ACHN (cell line): ENCODE results near the gene NFIX.

ENCODE experiments used
- DNase-seq: peaks from one replicate; pipeline ENCODE4 v3.0.0-alpha.2; 2015
- in situ Hi-C: cut with HindIII; loops from 2 replicates; pipeline ENCODE4 v1.10.0; 2017; ENCODE audit warnings: low sequenced_read_pairs, low pct_ligation_motif_present, low pct_unique_long_range_greater_than_20kb

NFIX gene

GRCh38 chr19:13119627-13120026, 124.4 kb downstream of the NFIX start:
- no peak for DNase-seq
- in situ Hi-C loops: no loop called here

GRCh38 chr19:13120031-13120430, 124.8 kb downstream of the NFIX start:
- in situ Hi-C loops: no loop called here
- DNase-seq: no peak

DNA sequence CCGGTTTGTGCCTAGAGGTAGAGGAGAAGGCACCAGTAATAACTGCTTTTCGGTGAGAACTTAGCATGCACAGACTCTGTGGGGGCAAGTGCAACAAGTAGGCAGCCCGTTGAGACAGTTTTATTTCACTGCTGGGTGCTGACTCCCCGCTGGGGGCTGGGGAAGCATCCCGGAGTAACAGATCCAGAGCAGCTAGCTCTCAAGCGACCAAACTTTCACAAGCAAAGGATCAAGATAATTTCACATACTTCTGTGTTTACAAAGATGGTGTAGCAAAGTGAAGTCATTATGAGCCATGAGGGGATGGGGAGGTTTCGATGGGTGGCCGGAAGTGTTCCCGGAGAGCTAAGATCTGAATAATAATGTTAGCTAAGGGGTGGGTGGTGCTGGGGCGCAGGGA, 125.5 kb downstream of the NFIX start:
- DNase-seq: no peak
- in situ Hi-C loops: no loop called here

DNA sequence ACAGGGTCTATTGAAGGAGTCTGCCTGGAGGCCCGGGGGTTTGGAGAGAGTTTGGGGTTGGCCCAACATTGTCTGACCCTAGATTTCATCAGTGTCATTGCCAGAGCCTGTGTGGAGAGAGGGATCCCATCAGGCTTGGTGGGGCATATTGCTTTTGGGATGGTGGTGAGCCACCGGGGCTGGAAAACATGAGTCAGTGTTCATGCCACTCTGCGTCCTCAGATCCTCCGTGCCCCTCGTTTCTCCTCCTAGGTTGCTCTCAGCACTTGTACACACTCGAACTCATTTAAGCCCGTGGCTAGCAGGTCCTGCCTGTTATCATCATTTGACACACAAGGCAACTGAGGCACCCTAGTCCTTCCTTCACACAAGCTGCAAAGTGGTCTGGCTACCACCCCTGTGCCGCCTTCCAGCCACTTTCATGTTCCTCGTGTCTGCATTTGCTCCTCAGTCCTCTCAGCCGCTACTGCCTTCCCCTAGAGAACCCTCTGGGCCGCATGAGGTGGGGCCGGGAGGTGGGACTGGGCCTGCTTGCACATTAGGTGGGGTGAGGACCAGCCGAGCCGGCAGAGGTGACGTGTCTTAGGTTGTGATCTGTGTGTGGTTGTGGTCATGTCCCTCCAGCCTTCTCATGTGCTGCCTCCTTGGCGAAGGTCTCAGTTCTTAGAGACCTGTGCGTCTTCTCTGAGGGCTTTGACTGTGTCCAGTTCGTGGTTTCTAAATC, 126.4 kb downstream of the NFIX start:
- no peak for DNase-seq
- in situ Hi-C loops: no loop called here

DNA sequence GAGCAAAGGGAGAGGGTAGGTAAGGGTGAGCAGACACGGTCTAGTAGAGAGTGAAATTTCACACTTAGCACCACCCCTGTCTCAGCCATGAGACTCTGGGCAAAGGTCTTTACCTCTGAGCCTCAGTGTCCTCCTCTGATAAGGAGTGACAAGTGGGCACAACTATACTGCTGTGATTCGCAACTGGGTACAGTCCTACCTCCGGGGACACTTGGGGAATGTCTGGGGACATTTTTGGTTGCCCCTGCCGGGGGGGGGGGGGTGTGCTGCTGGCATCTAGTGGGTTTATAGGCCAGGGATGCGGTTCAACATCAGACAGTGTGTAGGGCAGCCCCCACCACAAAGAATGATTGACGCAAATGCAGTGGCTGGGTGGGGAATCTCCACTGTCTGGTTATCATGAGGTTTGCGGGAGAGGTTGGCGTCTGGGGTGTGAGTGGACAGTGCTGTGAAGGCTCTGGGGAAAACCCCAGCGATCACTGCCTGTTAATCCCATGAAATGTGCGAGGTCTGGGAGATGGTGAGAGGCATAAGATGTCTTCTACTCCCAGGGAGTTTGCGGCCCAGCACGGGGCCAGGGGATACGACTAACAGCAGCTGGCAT, 127.1 kb downstream of the NFIX start:
- no peak for DNase-seq
- in situ Hi-C loops: no loop called here

DNA sequence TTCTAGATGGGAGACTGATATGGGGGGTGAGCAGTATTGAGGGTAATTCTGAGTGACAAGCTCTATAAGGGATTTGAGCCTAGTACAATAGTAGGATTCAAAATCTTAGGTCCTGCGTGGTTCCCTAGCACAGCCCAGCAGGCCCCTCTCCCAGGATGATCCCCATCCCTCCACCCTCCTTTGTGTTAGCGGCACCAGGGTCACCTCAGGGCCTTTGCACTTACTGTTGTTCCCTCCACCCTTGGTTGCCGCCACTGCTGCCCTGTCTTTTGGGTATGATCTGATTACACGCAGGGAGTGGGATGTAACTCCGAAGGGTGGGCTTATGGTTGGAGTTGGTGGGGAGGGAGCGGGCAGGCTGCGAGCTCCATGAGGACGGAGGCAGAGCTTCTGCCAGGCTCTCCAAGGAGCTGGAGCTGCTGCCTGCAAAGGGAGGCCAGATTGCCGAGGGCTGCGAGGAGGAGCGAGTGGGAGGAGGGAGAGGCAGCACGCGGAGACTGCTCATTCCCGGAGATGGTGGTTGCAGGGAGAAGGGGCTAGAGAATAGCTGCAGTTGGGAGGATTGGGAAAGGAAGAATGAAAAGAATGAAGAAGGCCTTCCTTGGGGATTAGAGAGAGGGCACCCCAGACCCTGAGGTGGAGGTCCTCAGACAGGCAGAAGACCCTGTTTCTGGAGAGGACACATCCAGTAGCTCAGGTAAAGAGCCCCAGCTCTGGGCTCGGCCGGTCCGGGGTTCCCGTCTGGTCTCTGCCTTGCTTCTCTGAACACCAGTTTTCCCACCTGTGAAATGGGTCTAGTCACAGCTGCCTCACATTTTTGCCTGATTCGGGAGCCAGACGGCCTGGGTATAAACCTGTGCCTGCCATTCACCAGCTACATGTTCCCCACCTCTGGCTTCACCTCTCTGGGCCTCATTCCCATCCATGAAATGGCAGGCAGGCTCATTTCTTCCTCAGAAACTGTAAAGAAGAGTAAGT, 128.0 kb downstream of the NFIX start:
- DNase-seq: no peak
- in situ Hi-C loops: no loop called here

- in situ Hi-C loops: no loop called here
- no peak for DNase-seq
Observed at GRCh38 chr19:13127051-13127450, 131.8 kb downstream of the NFIX start.

GRCh38 chr19:13127811-13128575, 132.7 kb downstream of the NFIX start:
- in situ Hi-C loops: no loop called here
- DNase-seq: no peak

DNA sequence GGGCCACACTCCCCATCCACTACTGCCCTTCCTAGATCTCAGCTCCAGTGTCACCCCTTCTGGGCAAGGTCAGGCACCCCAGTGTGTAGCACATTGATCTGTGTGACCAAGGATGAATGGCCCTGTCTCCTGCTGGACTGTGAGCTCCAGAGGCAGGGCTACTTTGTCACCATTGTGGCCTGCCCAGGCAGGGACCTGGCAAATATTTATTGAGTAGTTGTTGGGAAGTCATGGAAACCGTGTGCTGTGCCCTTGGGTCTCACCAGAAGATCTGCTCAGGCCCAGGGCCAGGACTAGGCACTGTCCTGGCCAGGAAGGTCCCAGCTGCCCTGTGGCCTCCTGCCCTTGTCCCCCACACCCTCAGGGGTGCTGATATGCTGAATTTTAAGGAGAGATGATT, 133.3 kb downstream of the NFIX start:
- in situ Hi-C loops: no loop called here
- no peak for DNase-seq

GRCh38 chr19:13129384-13129783, 134.1 kb downstream of the NFIX start:
- no peak for DNase-seq
- in situ Hi-C loops: no loop called here

DNA sequence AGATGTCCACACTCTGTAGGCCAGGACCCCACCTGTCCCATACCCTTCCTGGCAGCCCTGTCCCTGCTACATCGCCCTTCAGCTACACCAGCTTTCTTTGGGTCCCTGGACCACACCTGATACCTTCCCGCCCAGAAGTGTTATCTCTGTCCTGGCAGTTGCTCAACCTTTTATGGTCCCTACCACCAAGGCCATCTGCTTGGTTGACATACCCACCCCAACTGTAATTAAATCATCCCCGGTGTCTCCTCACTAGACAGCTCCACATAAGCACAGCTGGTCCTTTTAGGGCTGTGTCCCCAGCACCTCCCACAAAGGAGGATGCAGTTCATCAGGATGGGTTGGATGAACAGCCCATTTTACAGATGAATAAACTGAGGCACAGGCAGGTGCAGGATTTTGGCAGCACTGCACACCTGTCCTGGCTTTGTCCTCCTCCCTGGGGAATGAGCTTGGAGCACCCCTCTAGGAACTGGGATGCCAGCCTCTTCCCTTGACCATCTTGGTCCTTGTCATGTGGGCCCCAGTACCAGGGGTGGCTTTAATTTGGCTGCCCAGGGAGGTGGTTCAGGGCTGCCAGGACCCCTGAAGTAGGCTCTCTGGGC, 135.7 kb downstream of the NFIX start:
- in situ Hi-C loops: no loop called here
- no peak for DNase-seq

GRCh38 chr19:13132471-13133180, 137.4 kb downstream of the NFIX start:
- DNase-seq: no peak

DNA sequence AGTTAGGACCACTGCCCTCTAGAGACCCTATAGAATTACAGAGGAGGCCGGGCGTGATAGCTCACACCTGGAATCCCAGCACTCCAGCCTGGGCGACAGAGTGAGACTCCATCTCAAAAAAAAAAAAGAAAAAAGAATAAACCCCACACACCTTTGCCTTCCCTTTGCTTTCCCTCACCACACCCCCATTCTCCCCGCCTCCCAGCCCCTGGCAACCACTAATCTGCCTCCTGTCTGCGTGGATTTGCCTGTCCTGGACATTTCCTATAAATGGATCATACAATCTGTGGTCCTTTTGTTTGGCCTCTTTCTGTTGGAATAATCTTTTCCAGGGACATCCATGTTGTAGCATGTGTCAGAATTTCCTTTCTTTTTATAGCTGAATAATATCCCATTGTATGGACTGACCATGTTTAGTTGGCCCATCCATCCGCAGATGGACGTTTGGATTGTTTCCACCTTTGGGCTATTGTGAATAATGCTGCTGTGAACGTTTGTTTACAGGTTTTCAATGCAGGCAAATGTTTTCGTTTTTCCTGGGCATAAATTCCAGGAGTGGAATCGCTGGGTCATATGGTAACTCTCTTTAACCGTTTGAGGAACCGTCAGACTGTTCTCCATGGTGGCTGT, 138.1 kb downstream of the NFIX start:
- in situ Hi-C loops: no loop called here
- DNase-seq: no peak

More at GRCh38 chr19:13132471-13133180, 137.4 kb downstream of the NFIX start:
- in situ Hi-C loops: no loop called here

GRCh38 chr19:13134626-13135025, 139.4 kb downstream of the NFIX start:
- no peak for DNase-seq
- in situ Hi-C loops: no loop called here

DNA sequence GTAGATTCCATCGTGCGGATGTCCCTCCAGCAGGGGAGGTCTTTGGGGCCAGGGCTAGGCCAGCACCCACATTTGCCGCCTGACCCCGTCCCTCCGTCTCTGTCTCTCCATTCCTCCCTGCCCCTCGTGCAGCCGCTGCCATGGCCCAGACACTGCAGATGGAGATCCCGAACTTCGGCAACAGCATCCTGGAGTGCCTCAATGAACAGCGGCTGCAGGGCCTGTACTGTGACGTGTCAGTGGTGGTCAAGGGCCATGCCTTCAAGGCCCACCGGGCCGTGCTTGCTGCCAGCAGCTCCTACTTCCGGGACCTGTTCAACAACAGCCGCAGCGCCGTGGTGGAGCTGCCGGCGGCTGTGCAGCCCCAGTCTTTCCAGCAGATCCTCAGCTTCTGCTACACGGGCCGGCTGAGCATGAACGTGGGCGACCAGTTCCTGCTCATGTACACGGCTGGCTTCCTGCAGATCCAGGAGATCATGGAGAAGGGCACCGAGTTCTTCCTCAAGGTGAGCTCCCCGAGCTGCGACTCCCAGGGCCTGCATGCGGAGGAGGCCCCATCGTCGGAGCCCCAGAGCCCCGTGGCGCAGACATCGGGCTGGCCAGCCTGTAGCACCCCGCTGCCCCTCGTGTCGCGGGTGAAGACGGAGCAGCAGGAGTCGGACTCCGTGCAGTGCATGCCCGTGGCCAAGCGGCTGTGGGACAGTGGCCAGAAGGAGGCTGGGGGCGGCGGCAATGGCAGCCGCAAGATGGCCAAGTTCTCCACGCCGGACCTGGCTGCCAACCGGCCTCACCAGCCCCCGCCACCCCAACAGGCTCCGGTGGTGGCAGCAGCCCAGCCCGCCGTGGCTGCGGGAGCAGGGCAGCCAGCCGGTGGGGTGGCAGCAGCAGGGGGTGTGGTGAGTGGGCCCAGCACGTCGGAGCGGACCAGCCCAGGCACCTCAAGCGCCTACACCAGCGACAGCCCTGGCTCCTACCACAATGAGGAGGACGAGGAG, 140.1 kb downstream of the NFIX start:
- in situ Hi-C loops: no loop called here
- DNase-seq: no peak

- DNase-seq: no peak
- in situ Hi-C loops: no loop called here
Observed at GRCh38 chr19:13137290-13137794, 142.1 kb downstream of the NFIX start.
